DMS53 (cell line): ENCODE data around the gene POM121.
"Not testable (repeated sequence)": the region's sequence is repeated elsewhere in the genome, so short reads cannot be mapped to it uniquely, and the experiment has no call there.

Experiments used
- DNase-seq: peaks from one replicate; lab custom pipeline; 2025; lab: John Stamatoyannopoulos, UW

Gene POM121

DNA sequence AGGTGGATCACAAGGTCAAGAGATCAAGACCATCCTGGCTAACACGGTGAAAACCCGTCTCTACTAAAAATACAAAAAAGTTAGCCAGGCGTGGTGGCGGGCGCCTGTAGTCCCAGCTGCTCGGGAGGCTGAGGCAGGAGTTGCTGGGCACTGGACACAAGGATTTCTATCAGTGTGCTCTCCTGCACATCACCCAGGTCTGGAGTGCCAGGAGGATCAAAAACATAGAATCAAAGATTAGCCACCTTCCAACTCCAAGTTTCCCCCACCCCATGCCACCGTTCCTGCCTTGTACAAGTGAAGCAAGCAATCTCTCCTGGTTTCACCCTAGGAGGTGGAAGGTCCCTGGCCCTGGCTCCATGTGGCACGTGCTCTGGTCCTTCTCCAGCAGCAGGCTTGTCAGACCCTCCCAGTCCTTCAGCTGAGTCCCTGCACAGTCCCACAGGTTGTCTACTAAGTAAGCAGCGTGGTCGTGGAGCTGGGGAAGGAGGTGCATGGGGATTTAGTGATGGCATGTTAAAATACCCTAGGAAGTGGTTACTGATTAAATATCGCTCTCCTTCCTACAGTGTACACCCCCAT is 73.1 kb downstream of the POM121 start:
- DNase-seq: not testable (repeated sequence)
